Spleen (tissue), 11 donors: ENCODE measurements around the gene MEI1. TPM values are rescaled to one million over a fixed set of nuclear protein-coding genes. Genes with fewer than 3 reads are reported as not detected.
A peak's percentile ranks its signal among the peaks of the same experiment; 100 is the strongest.

Experiments
- DNase-seq: peaks from one replicate; pipeline ENCODE4 v3.0.0-alpha.2; 2020
- H3K27ac ChIP-seq, 8 donors: fragments of 200-600 bp; sonication (generic) in 7 of 8; 1 replicate in 4 of 8; 2 replicates in 4 of 8; pipeline versions ENCODE4 v1.5.0 to v1.8.0; 2016 to 2021; ENCODE audit warnings: inconsistent platforms in 4 of 8, mild to moderate bottlenecking in 4 of 8, moderate library complexity in 1 of 8
- H3K27me3 ChIP-seq, 7 donors: fragments of 200-600 bp; sonication (generic) in 6 of 7; replicated peaks in 1 of 7; 1 replicate in 4 of 7; 2 replicates in 3 of 7; pipeline versions ENCODE4 v1.5.0 to v1.8.0; 2016 to 2021; ENCODE audit warnings: inconsistent platforms in 3 of 7, mild to moderate bottlenecking in 1 of 7
- H3K36me3 ChIP-seq, 6 donors: fragments of 200-600 bp; sonication (generic) in 5 of 6; 1 replicate in 4 of 6; 2 replicates in 2 of 6; pipeline versions ENCODE4 v1.5.0 to v1.8.0; 2016 to 2021; ENCODE audit warnings: inconsistent platforms in 2 of 6
- H3K4me1 ChIP-seq, 6 donors: fragments of 200-600 bp; sonication (generic) in 5 of 6; 1 replicate in 3 of 6; 2 replicates in 3 of 6; pipeline versions ENCODE4 v1.5.0 to v1.8.0; 2016 to 2021; ENCODE audit warnings: inconsistent platforms in 3 of 6
- H3K4me3 ChIP-seq, 8 donors: fragments of 200-600 bp; sonication (generic) in 7 of 8; 1 replicate in 4 of 8; 2 replicates in 4 of 8; pipeline versions ENCODE4 v1.5.0 to v1.8.0; 2016 to 2021; ENCODE audit warnings: inconsistent platforms in 4 of 8, mild to moderate bottlenecking in 4 of 8, moderate library complexity in 2 of 8
- H3K9me3 ChIP-seq, 8 donors: fragments of 200-600 bp; sonication (generic) in 7 of 8; 1 replicate in 4 of 8; 2 replicates in 4 of 8; pipeline versions ENCODE4 v1.5.0 to v1.8.0; 2016 to 2021; ENCODE audit warnings: inconsistent platforms in 4 of 8
- POLR2A ChIP-seq, 3 donors: fragments of 450-650 bp; IDR thresholded peaks; one replicate each; pipeline ENCODE4 v1.5.1; 2017; ENCODE audit warnings: antibody characterized with exemption in 3 of 3, mild to moderate bottlenecking in 1 of 3
- POLR2AphosphoS5 ChIP-seq, 3 donors: sonication (generic); formaldehyde crosslinking; IDR thresholded peaks; one replicate each; pipeline ENCODE4 v1.5.1; 2017; ENCODE audit warnings: antibody characterized with exemption in 3 of 3
- WGBS, 5 donors: extraction: QIAGEN DNeasy Blood & Tissue Kit in 3 of 5; methylation state at CpG; one replicate each; pipeline versions ENCODE4 v1.1.5 to v1.1.7; 2013 to 2018; 5-methylcytosine and 5-hydroxymethylcytosine counted together
- intact Hi-C: fragments of 100-400 bp; cut with DNase I; formaldehyde crosslinking; loops from one replicate; pipeline ENCODE4 v1.15.0; 2023; ENCODE audit warnings: low total_unique reads
- polyA plus RNA-seq, 3 donors: library from polyadenylated mRNA; stranded (reverse); fragments of 200-250 nt; gene quantifications; one replicate each; pipeline ENCODE4 v1.2.1, GENCODE V29; 2013
- small RNA-seq, 4 donors: library from RNA; depleted of rRNA; stranded (forward); fragments of <200 nt; gene quantifications; one replicate each; pipeline ENCODE3, GENCODE V24; 2016
- total RNA-seq, 7 donors: library from RNA; depleted of rRNA in 3 of 7; stranded (reverse); fragments of >200 nt in 3 of 7; fragmentation: NEBNext Ultra II Directional in 4 of 7; extraction: Animal tissue kit (Norgen Biotek cat#: 25700) in 4 of 7; gene quantifications; one replicate each; pipeline versions ENCODE4 v1.1.0 to v1.2.1, GENCODE V29; 2016 to 2021
- TF ChIP-seq, protein P1 (sequence below), 11 experiments: fragments of 200-600 bp in 7 of 11; fragments of 450-650 bp in 4 of 11; sonication (generic) in 4 of 11; IDR thresholded peaks in 8 of 11; conservative IDR thresholded peaks in 3 of 11; 1 replicate in 7 of 11; 2 replicates in 4 of 11; pipeline versions ENCODE4 v1.4.0 to v1.8.0; 2016 to 2021; ENCODE audit warnings: antibody characterized with exemption in 11 of 11, inconsistent platforms in 4 of 11, mild to moderate bottlenecking in 1 of 11
- donor health status: healthy with polysubstance abuse.
- donor health status: DM: no; HTN: no; CAD: no; lungs with moderate emphysema.
- donor health status: DM: no; HTN: no; CAD: no.
- donor health status: Bipolar disorder and iron deficiency.
- donor health status: healthy.
- donor health status: DM: no; HTN: no; CAD: no.
- donor health status: DM: yes; HTN: yes; CAD: no.

Gene MEI1
- total and polyA plus RNA-seq, 10 donors = 17.7 to 56.5 (median 22.1) TPM

DNA sequence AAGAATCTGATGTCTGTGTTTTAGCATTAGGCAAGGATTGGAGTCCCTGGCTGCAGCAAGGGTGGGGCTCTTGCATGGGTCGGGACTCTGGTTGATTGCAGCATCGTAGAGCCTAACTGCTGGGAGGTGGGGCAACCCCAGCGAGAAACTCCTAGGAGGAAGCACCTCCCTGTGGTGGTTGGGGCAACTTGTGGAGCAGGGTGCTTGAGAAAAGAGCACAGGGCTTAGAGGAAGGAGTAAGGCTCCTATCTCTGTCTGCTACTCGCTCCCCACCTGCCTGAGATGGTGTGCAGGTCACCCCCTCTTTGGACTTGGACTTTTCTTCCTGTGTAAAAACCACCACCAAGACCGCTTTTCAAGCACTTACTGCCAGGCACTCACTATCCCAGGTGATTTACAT lies 149.2 kb downstream of the MEI1 start:
- peak; percentile 85 for DNase-seq
- Histone ChIP-seq H3K36me3 (peaks cover 0 to 12% (median 0%) of the 10 kb centered on the region in 6 donors), H3K9me3 (no peaks in the 10 kb centered on the region), H3K4me3 (no peak overlapping the region), H3K27me3 (no peaks in the 10 kb centered on the region), H3K4me1 (peaks cover 14 to 76% (median 54%) of the 10 kb centered on the region in 6 donors), H3K27ac (peak overlapping the region in 3 of 8 donors; percentile 5 to 63 (median 39))
- TF ChIP-seq, protein P1, sequence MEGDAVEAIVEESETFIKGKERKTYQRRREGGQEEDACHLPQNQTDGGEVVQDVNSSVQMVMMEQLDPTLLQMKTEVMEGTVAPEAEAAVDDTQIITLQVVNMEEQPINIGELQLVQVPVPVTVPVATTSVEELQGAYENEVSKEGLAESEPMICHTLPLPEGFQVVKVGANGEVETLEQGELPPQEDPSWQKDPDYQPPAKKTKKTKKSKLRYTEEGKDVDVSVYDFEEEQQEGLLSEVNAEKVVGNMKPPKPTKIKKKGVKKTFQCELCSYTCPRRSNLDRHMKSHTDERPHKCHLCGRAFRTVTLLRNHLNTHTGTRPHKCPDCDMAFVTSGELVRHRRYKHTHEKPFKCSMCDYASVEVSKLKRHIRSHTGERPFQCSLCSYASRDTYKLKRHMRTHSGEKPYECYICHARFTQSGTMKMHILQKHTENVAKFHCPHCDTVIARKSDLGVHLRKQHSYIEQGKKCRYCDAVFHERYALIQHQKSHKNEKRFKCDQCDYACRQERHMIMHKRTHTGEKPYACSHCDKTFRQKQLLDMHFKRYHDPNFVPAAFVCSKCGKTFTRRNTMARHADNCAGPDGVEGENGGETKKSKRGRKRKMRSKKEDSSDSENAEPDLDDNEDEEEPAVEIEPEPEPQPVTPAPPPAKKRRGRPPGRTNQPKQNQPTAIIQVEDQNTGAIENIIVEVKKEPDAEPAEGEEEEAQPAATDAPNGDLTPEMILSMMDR (IDR thresholded peaks at IDR 0.05 in 8 of 11, conservative IDR thresholded peaks at IDR 0.05 in 3 of 11) = no peak
- no peak for TF ChIP-seq POLR2A (IDR thresholded peaks at IDR 0.05)
- TF ChIP-seq POLR2AphosphoS5 (IDR thresholded peaks at IDR 0.05) = no peak
- intact Hi-C loops = no loop called here
- 24 to 54% (median 46%) methylated on average over 5 of the region's 5 CpGs for WGBS, 5 donors

Small RNA genes within 50 kb of the gene (small RNA-seq; reads per million reads assigned to genes)
- gene HMGN2P10 = 0 reads per million in 4 donors
- 0 reads per million in 4 donors for gene RF00019
- 0 reads per million in 4 donors for gene RNU6-476P
- gene RNU6ATAC22P = 0 reads per million in 4 donors

Other genes starting within 250 kb of the MEI1 start
- gene PHF5A, start 230.8 kb upstream of the MEI1 start, total RNA-seq = 10 to 100 TPM; 29.6 to 41.2 (median 34.7) TPM
- gene PHF5A, start 230.8 kb upstream of the MEI1 start, polyA plus RNA-seq = 10 to 100 TPM; 35.3 to 67.5 (median 50.3) TPM
- gene ACO2, start 230.4 kb upstream of the MEI1 start, total RNA-seq = 10 to 100 TPM; 51.7 to 82.0 (median 76.2) TPM
- 10 to 100 TPM; 21.4 to 31.7 (median 25.5) TPM for gene ACO2, start 230.4 kb upstream of the MEI1 start, polyA plus RNA-seq
- gene POLR3H, start 155.0 kb upstream of the MEI1 start, total RNA-seq = 10 to 100 TPM; 14.4 to 30.9 (median 22.4) TPM
- 10 to 100 TPM; 12.6 to 24.3 (median 14.6) TPM for gene POLR3H, start 155.0 kb upstream of the MEI1 start, polyA plus RNA-seq
- gene CSDC2, start 138.5 kb upstream of the MEI1 start, total RNA-seq = under 1 TPM in 4 of 7 donors, not detected in 3; 0.19 to 0.73 (median 0.28) TPM
- gene CSDC2, start 138.5 kb upstream of the MEI1 start, polyA plus RNA-seq = under 1 TPM; 0.37 to 0.73 (median 0.58) TPM
- gene PMM1, start 109.7 kb upstream of the MEI1 start, total RNA-seq = 10 to 100 TPM; 15.1 to 25.0 (median 15.9) TPM
- gene PMM1, start 109.7 kb upstream of the MEI1 start, polyA plus RNA-seq = 10 to 100 TPM; 18.9 to 20.2 (median 20.2) TPM
- gene DESI1, start 78.5 kb upstream of the MEI1 start, total RNA-seq = 10 to 100 TPM; 17.5 to 29.8 (median 24.5) TPM
- gene DESI1, start 78.5 kb upstream of the MEI1 start, polyA plus RNA-seq = 10 to 100 TPM in 1 of 3 donors, 1 to 10 TPM in 2; 8.1 to 13.5 (median 9.8) TPM
- 100 to 1,000 TPM; 122 to 183 (median 156) TPM for gene XRCC6, start 78.2 kb upstream of the MEI1 start, total RNA-seq
- gene XRCC6, start 78.2 kb upstream of the MEI1 start, polyA plus RNA-seq = 100 to 1,000 TPM in 2 of 3 donors, 10 to 100 TPM in 1; 93.6 to 129 (median 128) TPM
- 100 to 1,000 TPM in 5 of 7 donors, 10 to 100 TPM in 2; 89.0 to 116 (median 106) TPM for gene SNU13, start 10.6 kb upstream of the MEI1 start, total RNA-seq
- 100 to 1,000 TPM; 118 to 165 (median 161) TPM for gene SNU13, start 10.6 kb upstream of the MEI1 start, polyA plus RNA-seq
- gene CCDC134, start 101.2 kb downstream of the MEI1 start, total RNA-seq = 10 to 100 TPM in 3 of 7 donors, 1 to 10 TPM in 4; 8.9 to 11.8 (median 10.0) TPM
- 1 to 10 TPM in 2 of 3 donors, under 1 TPM in 1; 0.54 to 2.4 (median 1.2) TPM for gene CCDC134, start 101.2 kb downstream of the MEI1 start, polyA plus RNA-seq
- 100 to 1,000 TPM in 1 of 7 donors, 10 to 100 TPM in 6; 47.6 to 104 (median 64.0) TPM for gene SREBF2, start 133.6 kb downstream of the MEI1 start, total RNA-seq
- gene SREBF2, start 133.6 kb downstream of the MEI1 start, polyA plus RNA-seq = 10 to 100 TPM; 19.4 to 49.4 (median 29.7) TPM
- gene SHISA8, start 215.6 kb downstream of the MEI1 start, total RNA-seq = 1 to 10 TPM in 6 of 7 donors, under 1 TPM in 1; 0.51 to 5.9 (median 3.6) TPM
- 1 to 10 TPM; 1.2 to 2.0 (median 1.4) TPM for gene SHISA8, start 215.6 kb downstream of the MEI1 start, polyA plus RNA-seq
- gene TNFRSF13C, start 227.3 kb downstream of the MEI1 start, total RNA-seq = 100 to 1,000 TPM in 1 of 7 donors, 10 to 100 TPM in 6; 65.3 to 144 (median 84.2) TPM
- gene TNFRSF13C, start 227.3 kb downstream of the MEI1 start, polyA plus RNA-seq = 10 to 100 TPM; 57.8 to 95.5 (median 65.9) TPM
- 10 to 100 TPM in 4 of 7 donors, 1 to 10 TPM in 3; 3.3 to 20.9 (median 10.1) TPM for gene CENPM, start 247.6 kb downstream of the MEI1 start, total RNA-seq
- gene CENPM, start 247.6 kb downstream of the MEI1 start, polyA plus RNA-seq = 10 to 100 TPM; 14.4 to 63.1 (median 24.7) TPM